GM08714 (cell line): ENCODE data around the gene OR10G3.
A peak's percentile ranks its signal among the peaks of the same experiment; 100 is the strongest.

ENCODE experiments used
- H3K4me3 ChIP-seq: fragments of 200-500 bp; sonication (Bioruptor generic); 2 replicates; pipeline ENCODE4 v1.5.1; 2014; ENCODE audit warnings: mild to moderate bottlenecking, low read length, inconsistent platforms
- ZNF274 ChIP-seq: IDR thresholded peaks from 2 replicates; pipeline ENCODE4 v1.6.1; 2012; ENCODE audit warnings: mild to moderate bottlenecking, low read depth, low read length

The OR10G3 gene

DNA sequence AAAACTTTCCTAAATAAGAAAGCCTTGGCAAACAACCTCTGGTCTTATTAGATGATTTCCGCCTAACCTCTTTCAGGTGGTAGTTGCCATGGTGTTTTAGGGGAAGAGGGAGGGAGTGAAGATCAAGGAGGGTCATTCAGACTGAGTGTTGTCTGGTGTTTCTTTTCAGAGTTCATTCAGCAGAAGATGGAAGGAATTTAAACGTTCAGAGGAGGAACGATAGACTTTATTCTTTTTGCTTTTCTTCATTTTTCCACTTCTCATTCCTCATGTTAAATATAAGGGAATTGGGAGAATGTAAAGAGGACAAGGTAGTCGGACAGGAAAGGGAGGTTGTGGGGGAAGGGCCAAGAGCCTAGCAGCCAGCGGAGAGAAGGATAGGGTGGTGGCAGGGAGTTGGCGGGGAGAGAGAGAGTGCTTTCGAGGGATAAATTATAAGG, 36.3 kb downstream of the OR10G3 start:
- no peak overlapping the region for H3K4me3 ChIP-seq
- TF ChIP-seq ZNF274, result no peak

DNA sequence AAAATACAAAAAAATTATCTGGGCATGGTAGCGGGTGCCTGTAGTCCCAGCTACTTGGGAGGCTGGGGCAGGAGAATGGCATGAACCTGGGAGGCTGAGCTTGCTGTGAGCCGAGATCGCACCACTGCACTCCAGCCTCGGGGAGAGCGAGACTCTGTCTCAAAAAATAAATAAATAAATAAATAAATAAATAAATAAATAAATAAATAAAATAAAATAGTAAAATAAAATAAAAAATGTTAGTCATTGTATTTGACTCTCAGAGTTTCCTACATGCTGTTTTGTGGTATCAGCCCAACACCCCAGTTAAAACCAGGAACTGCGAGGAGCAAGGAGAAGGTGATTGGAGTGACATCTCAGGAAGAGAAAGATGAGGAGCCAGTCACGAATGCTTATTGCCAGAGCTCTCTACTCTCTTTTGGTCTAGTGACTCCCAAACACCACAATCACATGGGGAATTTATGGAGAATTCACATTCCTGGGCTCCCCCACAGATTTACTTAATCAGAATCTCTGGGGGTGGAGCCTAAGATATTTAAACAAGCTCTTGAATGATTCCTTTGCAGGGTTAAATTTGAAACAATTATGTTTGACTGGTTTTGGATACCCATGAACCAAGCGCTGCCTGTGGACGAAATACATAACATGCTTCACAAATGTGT, 38.3 kb downstream of the OR10G3 start:
- no peak overlapping the region for H3K4me3 ChIP-seq
- no peak for TF ChIP-seq ZNF274

DNA sequence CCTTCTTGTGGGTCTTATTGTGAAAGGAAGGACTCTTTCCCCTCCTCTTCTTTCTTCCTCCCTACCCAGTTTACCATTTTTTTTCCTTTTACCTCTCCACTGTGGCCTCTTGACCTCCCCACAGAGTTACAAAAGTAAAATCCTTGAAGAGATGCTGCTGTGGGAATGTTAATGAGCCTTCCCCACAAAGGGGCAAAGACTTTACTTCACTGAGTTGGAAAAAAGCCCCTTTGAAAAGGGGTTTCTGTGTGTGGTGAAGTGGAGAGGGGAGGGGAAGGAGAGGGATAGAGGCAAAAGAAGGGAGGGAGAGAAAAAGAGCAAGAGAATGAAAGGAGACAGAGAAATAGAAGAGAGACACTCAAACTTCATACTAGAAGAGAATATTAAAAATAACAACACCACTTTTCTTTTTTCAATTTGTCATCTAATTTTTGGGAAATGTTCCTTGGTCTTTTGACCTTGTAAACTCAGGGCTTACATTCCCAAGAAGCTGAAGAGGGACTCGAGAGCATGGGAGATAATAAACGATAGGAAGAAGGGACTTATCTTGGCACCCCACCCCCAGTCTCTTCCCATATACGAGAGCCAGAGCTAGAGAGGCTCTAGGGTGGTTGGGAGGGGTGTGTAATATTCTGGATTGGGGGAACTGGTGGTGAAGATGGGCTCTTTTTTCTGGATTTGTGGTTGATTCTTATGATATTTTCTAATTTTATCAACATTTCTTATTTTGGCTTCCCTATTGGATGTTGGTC, 40.5 kb downstream of the OR10G3 start:
- no peak overlapping the region for H3K4me3 ChIP-seq
- TF ChIP-seq ZNF274, result no peak

GRCh38 chr14:21537090-21537424, 42.8 kb downstream of the OR10G3 start:
- TF ChIP-seq ZNF274, result no peak
- H3K4me3 ChIP-seq, result no peak overlapping the region

DNA sequence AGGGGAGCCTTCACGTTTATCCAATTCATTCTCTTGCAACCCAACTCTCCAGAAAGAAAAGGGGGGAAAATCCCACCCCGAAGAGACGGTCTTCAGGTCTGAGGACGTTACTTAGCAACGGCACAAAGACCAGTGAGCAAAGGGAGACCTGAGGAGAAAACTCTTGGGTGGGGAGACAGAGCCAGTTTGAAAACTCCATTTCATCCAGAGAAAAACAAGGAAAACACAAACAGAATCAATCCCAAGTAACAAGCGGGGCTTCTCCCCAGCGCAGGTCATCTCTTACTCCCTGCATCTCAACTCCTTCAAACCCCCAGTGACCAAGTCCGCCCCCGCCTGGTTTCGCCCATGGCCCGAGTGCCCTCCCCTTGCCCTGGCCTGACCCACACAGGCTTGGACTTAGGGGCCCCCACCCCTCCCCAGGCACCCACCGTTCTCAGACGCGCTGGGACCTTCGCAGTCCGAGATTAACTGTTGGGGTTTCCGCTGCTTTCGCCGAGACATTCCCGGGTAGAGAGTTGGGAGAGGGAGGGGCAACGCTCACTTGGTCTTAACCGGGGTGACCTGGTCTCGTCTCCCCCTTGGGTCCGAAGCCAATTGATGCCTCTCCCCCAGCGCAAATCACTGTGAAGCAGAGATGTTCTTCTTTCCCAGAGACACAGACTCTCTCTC, 43.3 kb downstream of the OR10G3 start:
- no peak for TF ChIP-seq ZNF274
- no peak overlapping the region for H3K4me3 ChIP-seq

DNA sequence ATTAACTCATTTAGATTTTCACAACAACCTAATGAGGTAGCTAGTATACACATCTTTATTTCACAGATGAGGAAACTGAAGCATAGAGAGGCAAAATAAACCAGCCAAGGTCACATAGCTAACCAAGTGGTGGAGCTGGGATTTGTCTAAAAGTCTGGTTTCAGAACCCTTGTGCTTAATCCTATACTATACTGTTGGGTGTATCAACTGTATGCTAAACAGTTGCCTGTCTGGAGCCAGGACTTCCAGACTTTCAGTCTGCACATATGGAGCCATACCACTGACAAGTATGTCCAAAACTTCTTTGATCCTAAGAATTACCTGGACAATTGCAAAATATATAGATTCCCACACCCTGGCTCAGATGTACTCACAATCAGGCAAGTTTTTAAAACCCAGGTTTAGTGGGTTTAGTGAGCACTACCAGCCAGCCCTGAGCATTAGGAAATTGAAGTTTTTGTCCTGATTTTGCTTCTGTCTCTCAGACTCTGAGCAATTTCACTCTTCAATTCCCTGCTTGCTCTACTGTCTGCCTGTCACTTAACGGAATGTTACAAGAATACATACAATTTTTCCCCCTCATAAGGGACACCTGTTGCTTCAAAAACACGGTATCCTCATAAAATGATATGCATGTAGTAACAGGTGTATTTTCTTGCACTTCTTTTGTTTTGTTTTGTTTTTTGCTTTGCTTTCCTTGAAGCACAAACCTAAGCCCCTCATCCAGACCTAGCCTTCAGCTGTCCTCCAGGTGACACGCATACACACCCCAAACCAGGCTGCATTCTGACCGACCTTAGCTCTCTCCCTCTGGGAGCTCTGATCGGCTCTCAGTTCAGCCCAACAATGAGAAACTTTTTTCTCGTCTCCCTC, 44.1 kb downstream of the OR10G3 start:
- TF ChIP-seq ZNF274, result no peak
- H3K4me3 ChIP-seq, result no peak overlapping the region

DNA sequence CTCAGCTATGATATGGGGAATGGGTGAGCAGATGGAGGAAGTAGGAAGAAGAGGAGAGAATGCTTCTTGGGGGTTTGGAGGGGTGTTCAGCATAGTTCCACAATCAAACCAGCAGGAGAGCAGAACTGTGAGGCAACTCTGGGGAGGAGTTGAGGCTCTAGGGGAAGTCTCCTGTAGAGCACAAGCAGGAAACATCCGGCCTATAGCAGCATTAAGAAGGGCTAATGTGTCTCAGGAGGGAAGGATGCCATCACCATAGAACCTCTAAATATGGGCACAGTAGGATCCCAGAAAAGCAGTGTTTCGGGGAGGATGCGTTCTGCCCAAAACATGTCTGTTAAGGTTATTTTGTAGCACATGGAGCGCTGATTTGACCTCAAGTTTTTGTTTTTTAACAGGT, 45.3 kb downstream of the OR10G3 start:
- no peak overlapping the region for H3K4me3 ChIP-seq
- no peak for TF ChIP-seq ZNF274

- no peak overlapping the region for H3K4me3 ChIP-seq
- no peak for TF ChIP-seq ZNF274
Measured at GRCh38 chr14:21533294-21533693, 46.6 kb downstream of the OR10G3 start.

DNA sequence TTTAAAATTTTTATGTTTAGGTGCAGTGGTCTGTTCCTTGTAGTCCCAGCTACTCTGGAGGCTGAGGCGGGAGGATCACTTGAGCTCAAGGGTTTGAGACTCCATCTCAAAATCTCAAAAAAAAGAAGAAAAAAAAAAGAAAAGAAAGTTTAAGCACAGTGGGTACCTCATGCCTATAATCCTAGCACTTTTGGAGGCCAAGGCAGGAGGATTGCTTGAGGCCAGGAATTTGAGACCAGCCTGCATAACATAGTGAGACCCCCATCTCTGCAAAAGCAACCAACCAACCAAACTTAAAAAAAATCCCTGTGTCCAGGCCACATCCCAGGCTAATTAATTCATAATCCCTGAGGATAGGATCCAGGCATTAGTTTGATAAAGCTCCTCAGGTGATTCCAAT, 50.4 kb downstream of the OR10G3 start:
- H3K4me3 ChIP-seq, result no peak overlapping the region
- TF ChIP-seq ZNF274, result no peak

DNA sequence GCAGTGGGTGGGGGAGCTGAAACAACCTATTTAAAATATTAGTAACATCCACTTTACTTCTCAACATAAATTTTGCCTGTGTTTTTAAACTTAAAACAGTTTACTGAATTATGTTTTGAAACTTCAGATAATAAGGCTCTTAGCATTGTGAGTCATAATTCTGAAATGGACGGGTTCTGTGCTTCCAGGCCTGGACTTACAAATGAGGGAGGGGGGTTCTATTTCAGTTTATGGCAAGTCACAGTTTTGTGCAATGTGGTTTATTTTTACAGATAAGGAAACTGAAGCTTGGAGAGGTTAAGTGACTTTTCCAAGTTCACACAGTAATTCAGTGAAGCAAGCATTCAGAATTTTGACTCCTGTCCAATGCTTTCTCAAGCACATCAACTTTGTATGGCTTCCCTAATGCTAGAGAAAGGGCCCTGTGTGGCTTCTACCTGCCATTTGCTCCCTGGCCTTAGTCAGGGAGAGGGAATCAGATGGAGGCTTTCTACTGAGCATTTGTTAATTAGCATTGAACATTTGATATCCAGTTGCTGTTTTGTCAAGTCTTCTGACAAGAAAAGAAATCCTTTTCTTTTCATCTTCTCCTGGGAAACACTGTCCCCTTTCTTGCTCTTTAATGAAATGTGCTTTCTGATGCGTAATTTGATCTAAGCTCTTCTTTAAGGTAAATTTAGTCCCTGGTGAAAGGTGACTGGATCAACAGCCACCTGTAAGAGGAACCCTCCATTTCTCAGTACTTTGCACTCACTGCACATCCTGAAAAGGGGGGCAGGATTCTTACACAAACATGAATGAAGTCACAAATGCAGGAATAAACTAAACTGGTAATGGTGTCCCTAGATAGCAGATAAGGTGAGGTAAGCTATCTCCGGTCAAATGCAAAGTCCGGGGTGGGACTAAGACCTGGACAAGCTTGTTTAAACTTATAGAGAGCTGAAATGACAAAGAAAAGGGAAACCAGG, 51.2 kb downstream of the OR10G3 start:
- no peak for TF ChIP-seq ZNF274
- H3K4me3 ChIP-seq, result no peak overlapping the region

GRCh38 chr14:21527318-21527679, 52.6 kb downstream of the OR10G3 start:
- H3K4me3 ChIP-seq, result no peak overlapping the region
- no peak for TF ChIP-seq ZNF274

DNA sequence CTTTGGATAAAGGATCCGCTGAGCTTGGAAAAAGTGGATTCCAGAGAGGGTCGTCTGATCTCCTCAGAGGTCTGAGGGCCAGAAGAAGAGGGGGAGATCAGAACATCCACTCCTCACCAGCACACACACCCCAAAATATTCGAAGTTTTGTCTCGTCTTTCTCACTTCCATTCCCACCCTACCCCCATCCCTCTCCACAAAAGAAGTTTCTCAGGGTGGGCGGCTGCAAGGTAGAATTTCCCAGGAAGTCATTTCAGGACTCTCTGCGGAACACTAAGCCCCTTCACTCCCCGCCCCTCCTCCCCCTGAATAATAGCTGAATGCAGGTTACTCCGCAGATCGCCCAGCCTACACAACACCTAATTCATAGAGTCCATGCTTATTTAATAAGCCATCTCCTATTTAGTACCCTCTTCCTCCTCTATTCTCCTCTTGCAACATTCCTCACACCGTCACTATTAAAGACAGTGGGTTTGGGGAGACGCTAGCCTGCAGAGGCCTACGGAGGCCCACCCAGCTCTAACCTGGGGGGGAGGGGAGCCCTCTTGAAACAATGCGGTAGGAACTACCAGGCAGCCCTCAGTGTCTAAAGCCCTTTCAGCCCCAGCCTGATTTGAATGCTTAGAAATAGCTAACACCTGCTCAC, 53.1 kb downstream of the OR10G3 start:
- no peak for TF ChIP-seq ZNF274
- H3K4me3 ChIP-seq, result peak overlapping the region; percentile 53
